Stimulated activated CD4-positive, alpha-beta T cell treated with anti-CD3 and anti-CD28 coated beads, Interleukin-2, amount 100 ng/mL, for 48 hours (primary cell): Measurements from ENCODE around the gene GRIK4.

Experiments used
- DNase-seq, 2 donors: peaks; one replicate each; pipeline ENCODE4 v3.0.0-alpha.2; 2020

GRIK4 gene

DNA sequence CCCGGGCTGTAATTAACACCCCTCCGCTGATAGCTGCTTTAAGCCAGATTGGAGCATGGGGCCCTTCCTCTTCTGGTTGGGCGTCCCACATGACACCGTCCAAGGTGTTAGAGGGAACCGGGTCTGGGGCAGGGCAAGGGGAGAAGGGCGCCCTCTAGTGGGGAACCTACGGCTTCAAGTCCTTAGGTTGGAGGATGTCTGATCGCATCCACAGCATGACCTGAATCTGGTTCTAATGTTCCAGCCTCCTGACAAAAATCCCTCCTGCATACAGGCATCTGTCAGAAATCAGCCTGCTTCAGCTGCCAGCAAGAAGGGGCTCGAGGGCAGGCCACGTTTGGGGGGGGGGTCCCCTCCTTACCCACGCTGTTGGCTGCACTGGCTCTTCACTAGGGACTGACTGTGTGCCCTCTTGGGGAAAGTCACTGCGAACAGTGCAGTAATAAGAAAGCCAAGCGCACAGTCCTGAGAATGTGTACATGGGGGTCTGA, 418.2 kb downstream of the GRIK4 start:
- DNase-seq: peak; percentile 48 to 57

DNA sequence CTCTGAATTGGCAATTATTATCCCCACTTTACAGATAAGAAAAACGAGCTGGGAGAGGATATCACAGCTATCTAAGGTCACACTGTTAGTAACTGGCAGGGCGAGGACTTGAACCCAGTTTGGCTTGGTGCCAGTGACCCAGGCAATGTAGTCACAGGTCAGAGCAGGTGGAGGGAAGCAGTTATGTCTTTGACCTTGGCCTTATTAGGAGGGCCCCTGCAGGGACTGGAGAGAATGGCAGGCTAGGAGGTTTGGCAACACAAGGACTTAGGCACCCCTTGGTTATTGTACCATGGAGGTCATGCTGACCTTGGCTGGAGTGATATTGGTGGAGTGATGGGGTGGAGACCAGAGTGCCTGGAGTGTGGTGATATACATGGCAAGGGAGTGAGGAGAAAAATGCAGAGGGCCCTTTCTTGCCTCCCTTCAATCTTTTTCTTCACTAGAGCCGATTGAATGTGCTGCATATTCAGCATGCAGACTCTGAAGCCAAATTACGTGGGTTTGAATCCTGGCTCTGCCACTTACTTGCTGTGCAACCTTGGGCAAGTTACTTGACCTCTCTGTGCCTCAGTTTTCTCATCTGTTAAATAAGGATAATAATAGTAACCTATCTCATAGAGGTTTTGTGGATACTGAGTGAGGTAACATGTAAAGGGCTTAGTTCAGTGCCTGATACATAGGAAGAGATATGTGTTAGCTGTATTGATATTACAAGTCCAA, 419.7 kb downstream of the GRIK4 start:
- DNase-seq: no peak

DNA sequence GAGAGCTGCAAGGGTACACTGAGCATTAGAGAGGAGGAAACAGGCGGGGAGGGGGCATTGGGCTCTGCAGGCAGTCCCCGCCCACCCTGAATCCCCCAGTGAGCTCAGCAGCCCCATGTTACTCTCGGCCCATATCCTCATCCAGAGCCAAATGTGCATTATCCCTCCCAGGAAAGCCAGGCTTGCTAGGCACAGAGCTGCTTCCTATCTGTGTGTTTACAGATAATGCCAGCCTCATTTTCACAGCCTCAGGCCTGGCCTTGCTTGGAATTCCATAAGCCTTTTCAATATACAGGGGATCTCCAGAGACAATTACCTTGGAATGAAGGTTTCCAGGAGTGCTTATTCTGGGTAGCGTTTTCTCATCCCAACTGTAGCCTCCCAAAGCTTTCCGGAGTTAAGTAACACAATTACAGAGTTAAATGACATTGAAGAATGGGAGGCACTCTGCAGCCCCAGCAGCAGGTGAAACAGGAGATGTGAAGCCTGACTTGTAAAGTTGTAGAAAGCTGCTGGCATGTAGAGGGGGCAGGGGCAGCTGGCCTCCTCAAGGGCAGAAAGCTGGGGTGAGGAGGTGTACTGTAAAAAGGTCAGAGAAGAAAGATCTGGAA, 420.9 kb downstream of the GRIK4 start:
- no peak for DNase-seq

DNA sequence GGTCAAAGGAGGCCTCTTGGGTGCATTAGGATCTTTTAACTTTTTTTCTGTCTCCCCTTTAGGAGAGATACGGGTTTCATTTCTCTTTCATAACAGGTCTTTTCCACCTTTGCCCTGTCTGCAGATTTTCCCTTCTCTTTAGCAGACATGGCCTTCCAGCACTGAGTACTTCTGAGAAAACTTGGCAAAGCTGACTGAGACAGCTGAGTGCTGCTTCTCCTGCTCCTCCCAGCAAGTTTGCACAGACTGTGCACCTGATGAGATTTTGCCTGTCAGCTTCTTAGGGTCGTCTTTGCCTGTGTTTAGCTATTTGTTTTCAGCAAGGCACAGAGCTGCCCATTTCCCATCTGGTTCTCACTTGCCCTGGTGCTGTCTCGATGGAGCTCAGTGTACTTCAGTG, 424.8 kb downstream of the GRIK4 start:
- no peak for DNase-seq

DNA sequence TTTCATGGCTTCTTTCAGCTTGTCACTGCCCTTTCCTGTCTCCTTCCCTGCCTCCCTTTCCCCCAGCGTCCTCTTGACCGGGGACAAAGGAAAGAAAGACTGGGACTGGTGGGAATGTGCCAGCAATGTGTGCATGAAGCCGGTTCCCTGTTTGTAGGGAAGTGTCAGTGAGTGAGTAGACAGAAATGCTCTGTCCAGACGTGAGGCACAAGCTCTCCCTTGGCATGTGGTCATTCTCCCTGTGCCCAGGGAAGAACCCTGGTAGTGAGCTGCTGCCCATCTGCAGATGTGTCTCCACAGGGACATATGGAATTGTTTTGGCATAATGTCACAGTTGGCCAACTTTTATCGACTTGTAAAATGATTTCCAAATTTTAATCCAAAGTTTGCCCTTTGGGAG, 426.0 kb downstream of the GRIK4 start:
- DNase-seq: no peak

DNA sequence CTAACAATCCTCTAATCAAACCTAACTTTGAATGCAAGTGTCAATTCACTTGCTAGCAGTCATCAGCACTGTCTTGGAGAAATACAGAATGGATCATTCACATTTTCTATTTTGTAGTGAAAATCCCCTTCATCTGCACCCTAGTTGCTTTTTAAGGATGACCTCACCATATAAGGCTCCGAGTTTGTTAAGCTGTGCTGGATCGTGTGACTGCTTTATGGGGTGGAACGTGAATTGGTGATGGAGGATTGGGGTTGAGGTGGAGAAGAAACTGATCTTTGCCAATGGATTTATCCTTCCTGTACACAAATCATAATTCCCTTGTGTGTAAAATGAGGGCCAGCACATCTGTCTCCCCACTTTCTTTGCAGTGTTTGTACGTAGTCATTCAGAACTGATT, 426.7 kb downstream of the GRIK4 start:
- no peak for DNase-seq

DNA sequence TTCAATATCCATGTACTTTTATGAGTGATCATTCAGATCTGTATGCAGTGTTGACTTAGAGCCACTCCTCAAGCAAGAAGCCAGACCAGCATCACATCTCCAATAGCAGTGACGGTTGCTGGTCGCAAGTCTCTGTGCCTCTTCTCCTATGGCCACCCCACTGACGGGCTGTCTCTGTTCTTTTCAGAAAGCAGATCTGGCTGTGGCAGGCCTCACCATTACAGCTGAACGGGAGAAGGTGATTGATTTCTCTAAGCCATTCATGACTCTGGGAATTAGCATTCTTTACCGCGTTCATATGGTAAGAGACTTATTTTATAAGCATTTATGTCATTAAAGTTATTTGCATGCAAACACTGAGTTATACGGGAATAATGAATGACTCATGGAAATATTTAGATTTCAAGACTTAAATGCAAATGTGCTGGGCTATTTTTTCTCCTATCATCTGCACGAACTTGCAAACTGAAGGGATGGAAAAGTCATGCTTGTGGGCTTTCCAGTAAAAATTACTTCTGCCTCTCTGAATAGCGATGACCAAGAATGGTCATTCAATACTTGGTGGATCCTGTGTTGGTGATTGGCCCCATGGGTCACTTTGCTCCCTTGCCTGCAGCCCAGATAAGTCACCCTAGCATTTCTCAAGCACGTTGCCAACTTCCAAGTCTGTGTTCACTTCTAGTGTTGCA, 428.8 kb downstream of the GRIK4 start:
- DNase-seq: no peak

DNA sequence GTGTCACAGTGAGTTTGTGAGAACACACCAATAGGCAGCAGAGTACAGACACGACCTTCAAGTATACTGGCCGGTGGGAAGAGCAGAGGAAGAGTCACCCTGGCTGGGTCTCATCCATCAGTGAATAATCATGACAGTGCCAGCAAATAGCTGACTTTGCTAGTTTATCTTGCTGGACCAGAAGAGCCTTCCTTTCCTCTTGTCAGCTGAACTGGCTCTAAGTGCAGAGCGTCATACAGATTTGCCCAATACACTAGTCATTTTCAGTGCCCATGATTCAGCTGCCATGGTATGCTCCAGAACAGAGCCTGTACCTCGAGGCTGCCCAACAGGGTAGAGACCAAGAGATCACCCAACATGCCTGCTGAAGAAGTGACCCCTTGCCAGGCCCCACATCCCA, 429.5 kb downstream of the GRIK4 start:
- DNase-seq: no peak

DNA sequence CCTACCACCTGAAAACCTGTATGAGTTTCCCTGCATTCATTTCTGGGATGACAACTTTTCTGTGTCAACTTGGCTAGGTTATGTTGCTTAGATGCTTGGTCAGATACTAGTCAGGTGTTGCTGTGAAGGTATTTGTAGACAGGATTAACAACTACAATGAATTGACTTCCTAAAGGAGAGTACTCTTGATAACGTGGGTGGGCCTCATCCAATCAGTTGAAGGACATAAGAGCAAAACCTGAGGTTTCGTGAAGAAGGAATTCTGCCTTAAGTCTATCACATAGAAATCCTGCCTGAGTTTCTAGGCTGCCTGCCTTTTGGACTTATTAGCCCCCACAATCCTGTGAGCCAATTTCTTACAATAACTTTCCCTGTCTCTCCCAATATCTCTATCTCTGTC, 431.2 kb downstream of the GRIK4 start:
- DNase-seq: no peak

DNA sequence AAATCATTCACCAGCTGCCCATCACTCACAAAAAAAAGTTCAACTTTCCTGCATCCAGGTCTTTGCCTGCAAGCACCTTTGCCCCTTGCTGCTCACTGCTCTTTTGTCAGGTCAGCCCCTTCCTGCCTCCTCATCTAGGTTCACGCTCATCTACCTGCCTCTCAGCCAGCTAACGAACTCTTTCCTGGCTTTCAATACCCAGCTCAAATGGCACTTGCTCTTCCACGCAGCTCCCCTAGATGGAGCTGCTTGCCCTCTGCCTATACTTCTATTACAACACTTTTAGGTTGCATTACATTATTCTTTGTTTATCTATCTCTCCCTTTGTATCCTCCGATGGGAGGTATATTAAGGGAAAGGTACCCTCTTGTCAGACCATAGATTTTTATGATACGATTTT, 433.5 kb downstream of the GRIK4 start:
- no peak for DNase-seq

DNA sequence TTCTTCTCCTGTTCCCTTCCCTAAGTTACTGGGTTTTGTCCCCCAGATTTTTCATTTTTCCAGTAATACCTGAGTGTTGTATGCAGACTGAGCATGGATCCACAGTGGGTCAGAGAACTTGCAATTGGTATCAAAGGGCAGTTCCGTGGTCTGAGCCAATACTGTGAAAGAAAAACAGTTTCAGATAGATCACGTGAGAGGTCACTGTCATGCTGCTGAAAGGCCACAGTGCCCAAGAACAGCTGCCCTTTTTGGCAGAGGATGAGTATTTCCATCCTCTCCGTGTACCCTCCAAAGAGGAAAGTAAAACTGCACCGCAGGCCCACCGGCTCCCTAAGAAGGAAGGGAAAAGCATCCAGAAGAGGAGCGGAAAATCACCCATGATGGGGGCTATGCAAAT, 439.3 kb downstream of the GRIK4 start:
- no peak for DNase-seq

DNA sequence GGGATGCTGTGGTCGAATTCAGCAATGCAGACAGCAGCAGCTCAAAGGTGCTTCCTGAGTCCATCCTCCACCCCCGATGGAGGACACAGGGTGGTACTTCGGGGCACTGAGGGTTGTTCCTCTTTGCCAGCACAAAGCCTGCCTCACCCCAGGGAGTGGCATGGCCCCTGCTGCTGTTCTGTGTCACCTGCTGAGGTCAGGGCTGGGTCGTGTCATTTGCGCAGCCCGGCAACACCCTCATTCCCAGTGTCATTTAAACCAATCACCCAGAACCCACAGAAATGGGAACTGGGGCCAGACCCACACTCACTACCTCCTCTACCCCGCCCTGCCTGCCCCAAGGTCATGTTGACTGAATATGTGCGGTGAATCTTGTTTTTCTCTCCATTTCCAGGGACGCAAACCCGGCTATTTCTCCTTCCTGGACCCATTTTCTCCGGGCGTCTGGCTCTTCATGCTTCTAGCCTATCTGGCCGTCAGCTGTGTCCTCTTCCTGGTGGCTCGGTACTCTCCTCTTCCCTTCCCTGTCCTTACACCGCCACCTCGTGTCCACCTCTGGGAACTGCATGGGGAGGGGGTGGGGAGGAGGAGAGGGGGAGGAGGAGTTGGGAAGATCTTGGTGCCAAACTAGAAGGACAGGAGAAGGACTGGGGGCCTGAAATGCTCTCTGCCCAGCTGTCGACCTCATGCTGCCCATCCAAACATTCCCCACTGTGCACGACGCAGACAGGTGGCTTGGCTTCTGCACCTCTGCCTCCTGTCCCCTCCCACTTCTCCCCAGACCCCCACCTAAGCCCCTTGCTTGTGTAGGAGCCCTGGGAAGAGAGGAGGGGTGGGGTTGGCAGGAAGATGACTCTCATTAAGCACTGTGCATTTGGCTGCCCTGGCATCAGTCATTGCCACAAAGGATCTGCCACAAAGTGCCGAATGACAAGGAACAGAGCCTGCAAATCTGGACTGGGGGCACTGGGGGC, 441.2 kb downstream of the GRIK4 start:
- DNase-seq: peak; percentile 64 to 69

DNA sequence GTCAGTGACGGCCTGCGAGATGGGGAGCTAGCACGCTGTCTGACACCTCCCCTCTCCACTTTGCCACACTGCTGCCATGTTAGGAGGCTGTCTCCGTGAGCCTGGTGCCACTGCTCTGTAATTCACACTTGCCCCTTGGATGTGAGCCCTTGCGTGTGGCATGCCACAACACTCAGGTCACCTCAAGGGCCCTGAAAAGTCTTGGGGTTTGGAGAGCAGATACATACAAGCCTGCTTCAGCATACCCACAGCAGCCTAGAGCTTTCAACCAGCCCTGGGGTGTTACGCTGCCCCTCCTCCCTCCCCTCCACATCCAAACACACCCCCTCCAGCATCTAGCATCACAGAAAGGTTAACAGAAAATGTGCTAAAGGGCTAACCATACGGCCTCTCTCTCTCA, 442.8 kb downstream of the GRIK4 start:
- DNase-seq: no peak

DNA sequence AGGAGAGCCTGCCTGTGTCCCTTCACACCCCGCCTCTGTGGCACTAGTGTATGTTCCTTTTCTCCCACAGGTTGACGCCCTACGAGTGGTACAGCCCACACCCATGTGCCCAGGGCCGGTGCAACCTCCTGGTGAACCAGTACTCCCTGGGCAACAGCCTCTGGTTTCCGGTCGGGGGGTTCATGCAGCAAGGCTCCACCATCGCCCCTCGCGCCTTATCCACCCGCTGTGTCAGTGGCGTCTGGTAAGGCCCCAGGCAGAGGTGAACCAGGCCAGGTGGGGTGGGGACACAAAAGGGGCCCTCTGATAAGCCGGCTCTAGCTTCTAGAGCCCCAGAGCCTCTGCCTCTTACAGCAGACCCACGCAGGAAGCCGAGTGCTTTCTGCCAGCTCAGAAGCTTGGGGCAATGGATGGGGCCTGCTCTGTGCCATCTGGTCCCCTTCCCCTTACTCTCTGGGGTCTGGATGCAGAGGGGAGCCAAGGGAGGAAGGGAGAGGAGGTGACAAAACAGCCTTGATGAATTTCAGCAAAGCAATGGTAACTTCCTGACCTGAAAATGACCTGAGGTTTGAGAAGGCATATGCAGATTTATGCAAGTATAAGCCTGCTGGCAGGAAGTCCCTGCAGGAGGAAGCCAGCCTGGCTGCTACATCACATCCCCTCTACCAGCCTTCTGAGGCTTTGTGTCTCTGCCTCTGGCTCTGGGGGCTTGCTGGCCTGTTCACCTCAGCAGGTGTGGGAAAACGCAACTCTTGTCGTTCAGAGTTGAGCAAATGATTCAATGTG, 445.4 kb downstream of the GRIK4 start:
- DNase-seq: no peak

DNA sequence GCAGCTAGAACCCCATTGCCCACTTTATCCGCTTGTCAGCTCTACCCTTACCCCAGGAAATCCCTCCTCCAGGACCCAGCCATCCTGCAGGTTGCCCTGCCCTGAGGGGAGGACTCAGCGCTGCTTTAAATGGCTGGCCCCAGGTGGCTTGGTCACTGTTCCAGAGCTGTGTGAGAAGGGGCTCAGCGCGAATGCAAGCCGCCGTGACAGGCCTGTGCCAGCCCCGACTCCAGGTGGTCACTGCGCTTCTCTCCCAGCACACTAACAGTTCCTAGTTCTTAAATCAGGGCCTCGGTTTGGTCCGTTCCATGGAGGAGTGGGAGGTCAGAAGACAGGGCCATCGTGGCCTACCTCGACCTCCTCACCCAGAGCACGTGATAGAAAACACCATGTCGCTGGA, 446.6 kb downstream of the GRIK4 start:
- no peak for DNase-seq

DNA sequence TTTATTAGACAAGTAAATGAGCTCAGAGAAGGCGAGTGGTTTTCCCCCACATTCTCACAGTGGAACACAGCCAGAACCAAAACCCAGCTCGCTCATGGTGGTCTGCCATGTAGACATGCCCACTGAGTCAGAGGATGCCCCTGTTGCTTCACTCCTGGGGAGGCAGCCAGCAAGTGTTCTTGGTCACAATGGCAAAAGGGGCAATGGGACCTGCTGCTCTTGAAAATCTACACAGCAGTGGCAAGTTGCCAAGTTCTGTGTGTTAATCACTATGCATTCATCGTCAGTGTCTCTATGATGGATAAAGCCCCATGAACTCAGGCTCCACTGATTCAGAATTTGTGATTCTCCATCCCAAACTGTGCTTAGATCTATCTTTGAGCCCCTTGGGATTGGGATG, 447.6 kb downstream of the GRIK4 start:
- no peak for DNase-seq

DNA sequence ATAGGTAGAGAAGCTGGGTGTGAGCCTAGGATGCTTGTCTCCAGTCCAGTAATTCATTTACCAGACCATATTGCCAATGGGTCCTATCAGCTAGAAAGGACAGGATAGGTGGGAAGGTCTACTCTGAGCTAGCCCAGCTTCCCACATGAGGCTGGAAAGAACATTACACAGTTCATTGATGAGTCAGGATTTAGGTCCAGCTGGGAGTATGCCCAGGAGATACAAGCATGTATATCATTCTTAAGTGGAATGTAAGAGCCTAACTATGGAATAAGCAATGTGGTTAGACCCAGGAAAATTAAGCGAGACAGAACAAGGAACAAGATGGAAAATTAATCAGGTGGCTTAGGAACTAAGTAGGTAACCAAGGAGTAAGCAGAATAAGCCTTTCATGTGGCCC, 453.3 kb downstream of the GRIK4 start:
- DNase-seq: no peak

DNA sequence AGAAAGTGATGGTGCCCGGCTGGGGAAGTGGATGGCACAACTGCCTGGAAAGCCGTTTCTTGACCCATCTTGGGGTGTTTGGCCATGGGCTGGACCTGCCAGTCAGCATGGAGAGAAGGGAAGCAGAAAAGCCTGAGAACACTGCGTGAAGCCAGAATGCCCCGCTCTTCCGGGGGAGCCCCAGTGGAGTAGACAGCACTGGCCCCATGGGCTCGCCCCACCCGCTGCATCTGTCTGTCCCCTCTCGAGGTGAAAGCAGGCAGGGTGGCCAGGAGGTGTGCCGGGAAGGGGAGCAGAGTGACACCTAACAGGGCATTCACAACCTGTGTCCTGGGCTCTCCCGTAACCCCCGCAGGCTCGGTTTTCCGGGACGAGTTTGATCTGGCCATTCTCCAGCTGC, 455.3 kb downstream of the GRIK4 start:
- DNase-seq: no peak

DNA sequence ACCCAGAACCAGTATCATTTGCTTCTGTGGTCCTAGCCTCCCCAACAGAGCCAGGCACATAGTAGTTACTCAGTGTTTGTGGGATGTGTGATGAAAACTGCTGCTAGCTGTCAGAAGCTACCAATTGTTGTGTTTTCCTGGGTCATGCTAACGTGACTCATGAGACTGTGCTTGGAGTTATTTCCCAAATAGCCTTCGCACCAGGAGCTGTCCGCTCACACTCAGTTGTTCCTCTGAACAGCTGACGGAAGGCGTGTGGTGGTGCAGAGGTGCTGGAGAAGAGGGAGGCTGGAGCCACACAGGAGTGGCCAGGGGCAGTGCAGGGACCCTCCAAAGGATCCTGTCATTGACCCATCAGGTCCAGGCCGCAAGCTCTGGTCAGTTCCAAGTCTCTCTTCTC, 458.4 kb downstream of the GRIK4 start:
- no peak for DNase-seq

DNA sequence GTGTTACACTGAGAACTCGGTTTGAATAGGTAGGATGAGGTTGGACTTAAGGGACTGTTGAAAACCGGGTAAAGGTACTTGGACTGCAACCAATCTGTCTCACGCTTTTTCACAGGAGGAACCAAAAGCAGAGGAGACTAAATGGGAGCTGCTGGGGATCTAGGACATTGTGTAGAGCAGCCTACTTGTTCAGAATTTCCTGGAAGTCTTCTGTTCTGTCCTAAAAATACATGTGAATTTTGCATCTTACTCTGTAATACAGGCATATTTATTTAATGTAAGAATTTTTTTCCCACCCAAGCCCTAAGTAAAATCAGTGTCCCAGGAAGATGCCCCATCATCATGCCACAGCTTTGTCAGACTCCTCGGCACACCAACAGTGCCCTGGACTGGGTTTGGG, 460.3 kb downstream of the GRIK4 start:
- no peak for DNase-seq

DNA sequence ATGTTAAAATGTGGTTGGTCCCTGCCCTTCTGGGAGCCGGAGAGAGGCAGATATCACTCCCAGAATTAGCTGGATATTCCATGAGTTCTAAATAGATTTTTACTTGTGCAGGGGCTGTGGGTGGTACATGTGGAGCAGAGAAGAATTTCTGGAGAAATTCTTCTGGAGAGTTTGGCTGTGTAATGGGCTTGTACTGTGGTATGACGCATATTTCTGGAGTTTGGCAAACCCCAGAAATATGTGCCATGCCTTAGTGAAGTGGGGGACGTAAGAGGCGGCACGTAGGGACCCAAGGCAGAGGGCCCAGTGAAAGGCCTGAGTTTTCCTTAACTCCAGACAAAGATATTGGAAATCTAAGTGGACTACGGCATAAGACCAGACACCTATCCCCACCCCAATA, 461.1 kb downstream of the GRIK4 start:
- no peak for DNase-seq

DNA sequence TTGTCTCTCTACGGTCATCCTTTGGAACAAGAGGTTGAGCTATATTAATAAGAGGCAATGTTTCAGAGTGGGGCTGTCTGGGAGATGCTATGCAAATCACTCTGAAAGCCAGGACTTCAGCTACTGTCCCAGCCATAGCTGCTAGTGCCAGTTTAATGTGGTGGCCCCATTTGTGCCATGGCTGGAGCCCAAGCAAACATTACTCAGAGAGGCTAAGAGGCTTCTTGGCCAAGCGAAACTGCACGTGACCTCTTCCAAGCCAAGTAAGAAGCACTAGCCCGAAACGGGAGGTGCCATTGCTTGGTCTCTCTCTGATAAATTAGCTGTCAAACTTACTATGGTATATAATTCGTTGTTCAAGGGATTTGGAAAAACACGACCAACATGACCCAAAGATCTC, 462.0 kb downstream of the GRIK4 start:
- no peak for DNase-seq
